NB4 (cell line): ENCODE results near the gene GNG7.

Experiments
- CTCF ChIP-seq: IDR thresholded peaks from one replicate; pipeline ENCODE4 v1.5.1; 2012; ENCODE audit warnings: low read depth, low read length
- MAX ChIP-seq: IDR thresholded peaks from 2 replicates; pipeline ENCODE4 v1.6.1; 2011; ENCODE audit warnings: low read depth, low read length
- POLR2A ChIP-seq: IDR thresholded peaks from 2 replicates; pipeline ENCODE4 v1.6.1; 2011; ENCODE audit warnings: mild to moderate bottlenecking; ENCODE audit not compliant: insufficient read length; ENCODE audit errors: extremely low read depth

DNA sequence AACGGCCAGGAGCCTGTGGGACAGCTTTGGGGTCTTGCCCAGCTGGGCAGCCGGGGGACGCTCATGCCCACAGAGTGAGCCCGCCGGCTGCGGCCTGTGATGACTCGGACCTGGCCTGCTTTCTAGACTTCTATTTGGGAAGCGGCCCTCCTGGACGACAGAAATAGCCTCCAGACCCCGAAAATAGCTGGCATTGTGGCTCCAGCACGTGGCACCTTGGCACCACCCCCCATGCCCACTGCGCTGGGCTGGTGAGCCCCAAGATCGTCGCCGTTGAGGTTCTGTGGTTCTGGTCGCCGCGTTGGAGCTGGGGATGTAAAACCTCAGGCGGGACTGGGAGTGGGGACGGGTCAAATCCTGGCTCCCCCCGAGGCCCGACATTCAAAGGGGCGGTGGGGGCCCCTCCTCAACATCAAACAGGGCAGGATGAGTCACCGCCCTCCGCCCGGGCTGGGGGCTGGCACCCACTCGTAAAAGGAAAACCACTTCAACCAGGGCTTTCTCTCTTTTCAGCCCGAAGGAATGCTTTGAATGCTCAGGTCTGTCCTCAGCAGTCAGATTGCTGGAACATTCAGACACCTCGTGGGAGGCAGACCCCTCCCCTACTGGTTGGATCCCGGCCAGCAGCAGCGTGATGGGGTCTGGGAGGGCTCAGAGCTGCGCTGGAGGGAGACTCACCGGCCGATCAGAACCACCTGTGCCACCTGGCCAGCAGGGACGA, 184.5 kb downstream of the GNG7 start:
- TF ChIP-seq CTCF = no peak
- no peak for TF ChIP-seq POLR2A
- TF ChIP-seq MAX = no peak
